ENCODE results near the gene ZNF19.

DNA sequence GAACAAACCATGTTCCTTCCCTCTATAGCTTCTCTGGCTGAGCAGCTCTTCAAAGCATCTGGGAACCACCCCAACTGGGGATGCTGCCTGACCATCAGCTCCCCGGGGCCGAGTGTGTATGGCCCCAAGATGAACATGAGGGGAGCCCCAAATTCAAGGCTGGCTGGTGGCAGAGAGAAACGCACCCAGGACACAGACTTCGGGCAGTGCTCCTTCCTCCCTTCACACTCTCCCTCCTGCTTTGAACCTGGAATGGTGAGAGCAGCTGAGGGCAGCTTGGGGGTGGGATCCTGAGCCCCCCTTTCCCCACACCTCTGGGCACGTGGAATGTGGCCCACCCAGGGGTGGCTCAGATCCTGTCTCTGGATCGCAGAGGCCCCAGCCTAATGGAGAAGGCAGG is 64.5 kb downstream of the ZNF19 start:
- no peak for TF ChIP-seq CTCF (IDR thresholded peaks at IDR 0.05; ENCODE audit: poor library complexity)
- TF ChIP-seq EZH2 (IDR thresholded peaks at IDR 0.05; ENCODE audit: borderline replicate concordance), result no peak
- TF ChIP-seq EZH2phosphoT487 (IDR thresholded peaks at IDR 0.05; ENCODE audit: low read depth, severe bottlenecking, unreplicated experiment), result no peak

All from hepatocyte (in vitro differentiated cells).